Lower leg skin (tissue), 4 donors: ENCODE results near the gene TXNRD2. TPM values are rescaled to one million over a fixed set of nuclear protein-coding genes. Genes with fewer than 3 reads are reported as not detected.

Source experiments
- DNase-seq, 2 donors: peaks; one replicate each; pipeline ENCODE4 v3.0.0-alpha.2; 2019; ENCODE audit warnings: low spot score in 2 of 2
- H3K4me3 ChIP-seq: fragments of 200-600 bp; sonication (generic); 2 replicates; pipeline ENCODE4 v1.5.1; 2017; ENCODE audit warnings: mild to moderate bottlenecking, low read depth; ENCODE audit not compliant: poor library complexity, severe bottlenecking
- POLR2A ChIP-seq, 2 donors: fragments of 450-650 bp; IDR thresholded peaks; one replicate each; pipeline ENCODE4 v1.6.1; 2016 to 2017; ENCODE audit warnings: antibody characterized with exemption in 2 of 2, mild to moderate bottlenecking in 1 of 2, moderate library complexity in 1 of 2
- WGBS, 2 donors: methylation state at CpG; one replicate each; pipeline ENCODE4 v1.1.5; 2018; 5-methylcytosine and 5-hydroxymethylcytosine counted together
- intact Hi-C: fragments of 100-400 bp; cut with DNase I; formaldehyde crosslinking; loops from one replicate; pipeline ENCODE4 v1.15.0; 2023; ENCODE audit warnings: low total_unique reads
- microRNA-seq, 2 donors: library from miRNA; unstranded; fragments of <30 nt; microRNA quantifications; one replicate each; pipeline ENCODE4, GENCODE V29; 2016; ENCODE audit warnings: borderline replicate concordance in 2 of 2, borderline number of aligned reads in 1 of 2
- total RNA-seq, 4 donors: library from RNA; depleted of rRNA; stranded (reverse); fragments of >200 nt; gene quantifications; one replicate each; pipeline ENCODE4 v1.1.0, GENCODE V29; 2016
- TF ChIP-seq, protein P1 (sequence below), 3 donors: fragments of 450-650 bp; IDR thresholded peaks; one replicate each; pipeline ENCODE4 v1.5.1; 2016; ENCODE audit warnings: antibody characterized with exemption in 3 of 3, mild to moderate bottlenecking in 3 of 3, moderate library complexity in 2 of 3

The TXNRD2 gene
- total RNA-seq, 4 donors from 2014 or later: 10.9 to 16.8 (median 15.2) TPM

DNA sequence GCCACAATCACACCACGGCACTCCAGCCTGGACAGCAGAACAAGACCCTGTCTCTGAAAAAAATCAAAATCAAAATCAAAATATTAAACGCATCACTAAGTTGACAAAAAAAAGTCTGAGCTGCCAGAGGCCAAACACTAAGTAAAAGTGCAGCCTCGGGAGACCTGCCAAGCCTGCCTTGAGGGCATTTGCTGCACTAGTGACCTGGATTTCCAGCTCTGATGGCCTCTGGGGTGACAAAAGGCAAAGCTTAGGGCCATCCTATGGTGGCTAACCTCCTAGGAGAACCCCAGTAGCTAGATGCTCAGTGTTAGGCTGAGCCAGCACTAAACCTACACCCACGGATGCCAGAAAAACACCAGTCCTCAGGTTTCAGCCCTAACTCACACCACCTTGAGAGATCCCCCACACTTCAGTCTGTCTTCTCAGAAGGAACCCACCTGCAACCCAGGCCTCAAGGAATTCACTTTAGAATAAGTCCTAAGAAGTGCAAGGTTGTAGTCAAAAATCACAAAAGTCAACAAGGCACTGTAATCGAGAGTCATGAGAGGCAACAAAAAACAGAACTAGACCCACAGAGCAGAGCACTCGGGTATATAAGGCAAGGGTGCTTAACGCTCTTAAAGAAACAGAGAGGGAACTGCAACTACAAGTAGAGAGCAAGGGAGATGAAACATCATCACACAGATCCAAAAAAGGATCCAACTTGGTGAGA lies 115.6 kb downstream of the TXNRD2 start:
- intact Hi-C loops: no loop called here
- DNase-seq: no peak
- 78 to 91% methylated on average over 7 of the region's 7 CpGs for WGBS, 2 donors
- H3K4me3 ChIP-seq: no peak overlapping the region
- TF ChIP-seq, protein P1, sequence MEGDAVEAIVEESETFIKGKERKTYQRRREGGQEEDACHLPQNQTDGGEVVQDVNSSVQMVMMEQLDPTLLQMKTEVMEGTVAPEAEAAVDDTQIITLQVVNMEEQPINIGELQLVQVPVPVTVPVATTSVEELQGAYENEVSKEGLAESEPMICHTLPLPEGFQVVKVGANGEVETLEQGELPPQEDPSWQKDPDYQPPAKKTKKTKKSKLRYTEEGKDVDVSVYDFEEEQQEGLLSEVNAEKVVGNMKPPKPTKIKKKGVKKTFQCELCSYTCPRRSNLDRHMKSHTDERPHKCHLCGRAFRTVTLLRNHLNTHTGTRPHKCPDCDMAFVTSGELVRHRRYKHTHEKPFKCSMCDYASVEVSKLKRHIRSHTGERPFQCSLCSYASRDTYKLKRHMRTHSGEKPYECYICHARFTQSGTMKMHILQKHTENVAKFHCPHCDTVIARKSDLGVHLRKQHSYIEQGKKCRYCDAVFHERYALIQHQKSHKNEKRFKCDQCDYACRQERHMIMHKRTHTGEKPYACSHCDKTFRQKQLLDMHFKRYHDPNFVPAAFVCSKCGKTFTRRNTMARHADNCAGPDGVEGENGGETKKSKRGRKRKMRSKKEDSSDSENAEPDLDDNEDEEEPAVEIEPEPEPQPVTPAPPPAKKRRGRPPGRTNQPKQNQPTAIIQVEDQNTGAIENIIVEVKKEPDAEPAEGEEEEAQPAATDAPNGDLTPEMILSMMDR (IDR thresholded peaks at IDR 0.05): no peak
- TF ChIP-seq POLR2A (IDR thresholded peaks at IDR 0.05): no peak

Small RNA genes within 50 kb of the gene (microRNA-seq; reads per million reads assigned to microRNA genes)
- 0 reads per million in 2 donors for gene MIR4761

Other genes with a start within 250 kb of the TXNRD2 start
- 100 to 1,000 TPM; 102 to 193 (median 125) TPM for gene SEPTIN5, start 227.3 kb downstream of the TXNRD2 start, total RNA-seq
- 10 to 100 TPM; 39.8 to 65.1 (median 51.0) TPM for gene GP1BB, start 218.3 kb downstream of the TXNRD2 start, total RNA-seq
- 10 to 100 TPM in 1 of 4 donors, 1 to 10 TPM in 3; 1.5 to 14.1 (median 4.9) TPM for gene TBX1, start 181.0 kb downstream of the TXNRD2 start, total RNA-seq
- gene GNB1L, start 86.9 kb downstream of the TXNRD2 start, total RNA-seq: 10 to 100 TPM; 10.0 to 16.2 (median 11.2) TPM
- gene RTL10, start 86.9 kb downstream of the TXNRD2 start, total RNA-seq: 10 to 100 TPM; 24.5 to 28.0 (median 27.1) TPM
- gene COMT, start within 50 bp of the TXNRD2 start, total RNA-seq: 100 to 1,000 TPM; 224 to 306 (median 272) TPM
- 10 to 100 TPM; 25.2 to 53.7 (median 38.1) TPM for gene ARVCF, start 75.0 kb upstream of the TXNRD2 start, total RNA-seq
- gene TANGO2, start 79.3 kb upstream of the TXNRD2 start, total RNA-seq: 10 to 100 TPM; 12.4 to 36.1 (median 19.8) TPM
- 10 to 100 TPM; 14.8 to 28.2 (median 21.8) TPM for gene DGCR8, start 138.4 kb upstream of the TXNRD2 start, total RNA-seq
- gene RANBP1, start 174.3 kb upstream of the TXNRD2 start, total RNA-seq: 100 to 1,000 TPM; 104 to 159 (median 119) TPM
- gene TRMT2A, start 175.4 kb upstream of the TXNRD2 start, total RNA-seq: 10 to 100 TPM; 41.6 to 97.5 (median 52.8) TPM
- gene ZDHHC8, start 190.0 kb upstream of the TXNRD2 start, total RNA-seq: 10 to 100 TPM; 17.8 to 30.0 (median 26.1) TPM
- gene CCDC188, start 209.2 kb upstream of the TXNRD2 start, total RNA-seq: 1 to 10 TPM in 2 of 4 donors, under 1 TPM in 1, not detected in 1; 0.16 to 2.1 (median 1.7) TPM